Measurements from ENCODE around the gene SLC24A3.

SLC24A3 gene

GRCh38 chr20:19462491-19462890 lies 250.0 kb downstream of the SLC24A3 start:
- no peak for DNase-seq (ENCODE audit: low read depth, low spot score)
- in situ Hi-C loops (cut with HindIII; ENCODE audit: low sequenced_read_pairs), result no loop called here
- no peak overlapping the region for H3K4me3 ChIP-seq (ENCODE audit: low read depth, low read length)
- no peak for TF ChIP-seq CTCF (IDR thresholded peaks at IDR 0.05; ENCODE audit: low read depth, low read length)

- no peak for TF ChIP-seq CTCF (IDR thresholded peaks at IDR 0.05; ENCODE audit: low read depth, low read length)
- in situ Hi-C loops (cut with HindIII; ENCODE audit: low sequenced_read_pairs), result no loop called here
- H3K4me3 ChIP-seq (ENCODE audit: low read depth, low read length), result no peak overlapping the region
Measured at GRCh38 chr20:19463597-19463996, 251.2 kb downstream of the SLC24A3 start.

GRCh38 chr20:19465536-19465935 lies 253.1 kb downstream of the SLC24A3 start:
- in situ Hi-C loops (cut with HindIII; ENCODE audit: low sequenced_read_pairs), result no loop called here

More at GRCh38 chr20:19463597-19463996, 251.2 kb downstream of the SLC24A3 start:
- DNase-seq (ENCODE audit: low read depth, low spot score), result no peak

GRCh38 chr20:19466206-19466928 lies 253.9 kb downstream of the SLC24A3 start:
- in situ Hi-C loops (cut with HindIII; ENCODE audit: low sequenced_read_pairs), result no loop called here
- DNase-seq (ENCODE audit: low read depth, low spot score), result no peak
- TF ChIP-seq CTCF (IDR thresholded peaks at IDR 0.05; ENCODE audit: low read depth, low read length), result no peak
- no peak overlapping the region for H3K4me3 ChIP-seq (ENCODE audit: low read depth, low read length)

More at GRCh38 chr20:19465536-19465935, 253.1 kb downstream of the SLC24A3 start:
- H3K4me3 ChIP-seq (ENCODE audit: low read depth, low read length), result no peak overlapping the region
- DNase-seq (ENCODE audit: low read depth, low spot score), result no peak
- no peak for TF ChIP-seq CTCF (IDR thresholded peaks at IDR 0.05; ENCODE audit: low read depth, low read length)

GRCh38 chr20:19473216-19473921 lies 260.9 kb downstream of the SLC24A3 start:
- no peak for DNase-seq (ENCODE audit: low read depth, low spot score)
- no peak overlapping the region for H3K4me3 ChIP-seq (ENCODE audit: low read depth, low read length)
- in situ Hi-C loops (cut with HindIII; ENCODE audit: low sequenced_read_pairs), result no loop called here
- no peak for TF ChIP-seq CTCF (IDR thresholded peaks at IDR 0.05; ENCODE audit: low read depth, low read length)

GRCh38 chr20:19473922-19474286 lies 261.5 kb downstream of the SLC24A3 start:
- no peak for DNase-seq (ENCODE audit: low read depth, low spot score)
- no peak overlapping the region for H3K4me3 ChIP-seq (ENCODE audit: low read depth, low read length)
- TF ChIP-seq CTCF (IDR thresholded peaks at IDR 0.05; ENCODE audit: low read depth, low read length), result no peak
- in situ Hi-C loops (cut with HindIII; ENCODE audit: low sequenced_read_pairs), result no loop called here

All from astrocyte of the spinal cord (primary cell).